OCI-LY7 (cell line): ENCODE results near the gene SLX1A.
"Not testable (repeated sequence)": the region's sequence is repeated elsewhere in the genome, so short reads cannot be mapped to it uniquely, and the experiment has no call there.

Experiments
- CTCF ChIP-seq: fragments of 200-600 bp; sonication (generic); conservative IDR thresholded peaks from 2 replicates; pipeline ENCODE4 v1.5.1; 2014; ENCODE audit warnings: mild to moderate bottlenecking, antibody characterized with exemption, low read length, moderate library complexity, mixed read lengths
- EZH2phosphoT487 ChIP-seq: fragments of 200-600 bp; sonication (generic); IDR thresholded peaks from 2 replicates; pipeline ENCODE4 v1.6.1; 2018; ENCODE audit warnings: low read depth, borderline replicate concordance, mild to moderate bottlenecking, mixed run types, antibody characterized with exemption, low read length, moderate library complexity, mixed read lengths

- TF ChIP-seq CTCF, EZH2phosphoT487: not testable (repeated sequence)
These were observed at the start of gene SLX1A, which contains the start of gene BOLA2B for GRCh38 chr16:30193615-30194014.
